GM23248 (cell line): Measurements from ENCODE around the gene DCAF16.

ENCODE experiments used
- EZH2 ChIP-seq: fragments of 200-600 bp; sonication (generic); IDR thresholded peaks from 2 replicates; pipeline ENCODE4 v1.6.1; 2018; ENCODE audit warnings: antibody characterized with exemption, mild to moderate bottlenecking; ENCODE audit not compliant: insufficient read depth, poor library complexity, severe bottlenecking
- EZH2phosphoT487 ChIP-seq: fragments of 200-600 bp; sonication (generic); IDR thresholded peaks from 2 replicates; pipeline ENCODE4 v1.6.1; 2018; ENCODE audit warnings: antibody characterized with exemption, moderate library complexity, mild to moderate bottlenecking, low read depth; ENCODE audit not compliant: insufficient read depth

DNA sequence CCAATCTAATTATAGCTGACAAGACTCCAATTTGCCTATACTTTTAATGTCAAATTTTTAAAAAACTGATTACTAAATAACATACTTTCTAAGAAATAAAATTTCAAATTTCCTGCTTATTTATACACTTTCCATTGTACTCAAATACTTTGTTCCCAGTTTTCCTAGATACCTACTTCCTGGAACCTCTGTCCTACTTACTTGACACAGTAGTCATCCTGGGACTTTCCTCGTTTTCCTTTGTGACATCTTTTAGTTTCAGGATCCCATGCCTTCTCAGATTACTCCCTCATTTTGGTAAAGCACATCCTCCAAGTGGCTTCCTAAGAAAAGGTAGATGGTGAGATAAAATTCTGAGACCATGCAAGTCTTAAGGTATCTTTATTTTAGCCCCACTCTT, 15.8 kb downstream of the DCAF16 start:
- TF ChIP-seq EZH2 = no peak
- no peak for TF ChIP-seq EZH2phosphoT487
